Testis (tissue), 3 donors: ENCODE measurements around the gene PRRG1. TPM values are rescaled to one million over a fixed set of nuclear protein-coding genes. Genes with fewer than 3 reads are reported as not detected.
A peak's percentile ranks its signal among the peaks of the same experiment; 100 is the strongest.

Source experiments
- DNase-seq: peaks from one replicate; pipeline ENCODE4 v3.0.0-alpha.2; 2019
- H3K27ac ChIP-seq, 2 donors: fragments of 200-600 bp; sonication (generic); one replicate each; pipeline ENCODE4 v1.5.1; 2019
- H3K27me3 ChIP-seq: fragments of 200-600 bp; sonication (generic); one replicate; pipeline ENCODE4 v1.5.1; 2019
- H3K36me3 ChIP-seq: fragments of 200-600 bp; sonication (generic); one replicate; pipeline ENCODE4 v1.5.1; 2017; ENCODE audit warnings: low read depth; ENCODE audit errors: missing control alignments
- H3K4me1 ChIP-seq: fragments of 200-600 bp; sonication (generic); one replicate; pipeline ENCODE4 v1.5.1; 2019
- H3K4me3 ChIP-seq, 2 donors: fragments of 200-600 bp; sonication (generic); one replicate each; pipeline ENCODE4 v1.5.1; 2017 to 2019
- H3K9me3 ChIP-seq: fragments of 200-600 bp; sonication (generic); one replicate; pipeline ENCODE4 v1.5.1; 2017
- POLR2A ChIP-seq: fragments of 450-650 bp; IDR thresholded peaks from one replicate; pipeline ENCODE4 v1.6.1; 2017; ENCODE audit warnings: antibody characterized with exemption, mild to moderate bottlenecking, moderate library complexity
- WGBS, 2 donors: methylation state at CpG; one replicate each; pipeline ENCODE4 v1.1.5; 2018; 5-methylcytosine and 5-hydroxymethylcytosine counted together
- intact Hi-C: fragments of 100-400 bp; cut with DNase I; formaldehyde crosslinking; loops from one replicate; pipeline ENCODE4 v1.15.1; 2023; ENCODE audit warnings: low total_unique reads
- polyA plus RNA-seq: library from polyadenylated mRNA; stranded (reverse); fragments of 350-450 nt; fragmentation: Illumina TruSeq; extraction: RNeasy Lipid Tissue Mini Kit (QIAGEN cat#74804); gene quantifications from one replicate; pipeline ENCODE4 v1.2.3, GENCODE V29; 2014; ENCODE audit warnings: low read depth, low replicate concordance; ENCODE audit not compliant: insufficient read depth
- total RNA-seq, 2 donors: library from RNA; depleted of rRNA; stranded (reverse); fragments of >200 nt; gene quantifications; one replicate each; pipeline ENCODE4 v1.2.3, GENCODE V29; 2016
- TF ChIP-seq, protein P1 (sequence below), 3 experiments: fragments of 450-650 bp in 2 of 3; fragments of 200-600 bp in 1 of 3; sonication (generic) in 1 of 3; IDR thresholded peaks; one replicate each; pipeline ENCODE4 v1.5.1; 2016 to 2019; ENCODE audit warnings: antibody characterized with exemption in 3 of 3, mild to moderate bottlenecking in 2 of 3, moderate library complexity in 1 of 3

Gene PRRG1
- total and polyA plus RNA-seq, 3 donors from 2014 or later: 3.1 to 4.9 (median 3.3) TPM

- intact Hi-C loops: no loop called here
- Histone ChIP-seq H3K4me1 (no peaks in the 10 kb centered on the region), H3K36me3 (no peaks in the 10 kb centered on the region), H3K27me3 (no peaks in the 10 kb centered on the region), H3K9me3 (no peaks in the 10 kb centered on the region), H3K4me3 (peak overlapping the region; percentile 57 to 66), H3K27ac (peak overlapping the region in 1 of 2 donors; percentile 72)
- WGBS, 2 donors: 0 to 8% methylated on average over 2 to 5 of the region's 8 CpGs
- DNase-seq: no peak
- TF ChIP-seq, protein P1, sequence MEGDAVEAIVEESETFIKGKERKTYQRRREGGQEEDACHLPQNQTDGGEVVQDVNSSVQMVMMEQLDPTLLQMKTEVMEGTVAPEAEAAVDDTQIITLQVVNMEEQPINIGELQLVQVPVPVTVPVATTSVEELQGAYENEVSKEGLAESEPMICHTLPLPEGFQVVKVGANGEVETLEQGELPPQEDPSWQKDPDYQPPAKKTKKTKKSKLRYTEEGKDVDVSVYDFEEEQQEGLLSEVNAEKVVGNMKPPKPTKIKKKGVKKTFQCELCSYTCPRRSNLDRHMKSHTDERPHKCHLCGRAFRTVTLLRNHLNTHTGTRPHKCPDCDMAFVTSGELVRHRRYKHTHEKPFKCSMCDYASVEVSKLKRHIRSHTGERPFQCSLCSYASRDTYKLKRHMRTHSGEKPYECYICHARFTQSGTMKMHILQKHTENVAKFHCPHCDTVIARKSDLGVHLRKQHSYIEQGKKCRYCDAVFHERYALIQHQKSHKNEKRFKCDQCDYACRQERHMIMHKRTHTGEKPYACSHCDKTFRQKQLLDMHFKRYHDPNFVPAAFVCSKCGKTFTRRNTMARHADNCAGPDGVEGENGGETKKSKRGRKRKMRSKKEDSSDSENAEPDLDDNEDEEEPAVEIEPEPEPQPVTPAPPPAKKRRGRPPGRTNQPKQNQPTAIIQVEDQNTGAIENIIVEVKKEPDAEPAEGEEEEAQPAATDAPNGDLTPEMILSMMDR (IDR thresholded peaks at IDR 0.05): no peak
- TF ChIP-seq POLR2A: no peak
Measured at GRCh38 chrX:37350034-37350365, 836 bp downstream of the PRRG1 start.

- TF ChIP-seq, protein P1 (IDR thresholded peaks at IDR 0.05): no peak
- TF ChIP-seq POLR2A: no peak
- intact Hi-C loops: no loop called here
- DNase-seq: no peak
- Histone ChIP-seq H3K27ac (no peak overlapping the region), H3K36me3 (no peaks in the 10 kb centered on the region), H3K9me3 (no peaks in the 10 kb centered on the region), H3K27me3 (no peaks in the 10 kb centered on the region), H3K4me3 (no peak overlapping the region), H3K4me1 (no peaks in the 10 kb centered on the region)
- WGBS, 2 donors: 88 to 100% methylated on average over 2 of the region's 2 CpGs
Measured at GRCh38 chrX:37353646-37354045, 4.5 kb downstream of the PRRG1 start.

GRCh38 chrX:37357436-37357835, 8.3 kb downstream of the PRRG1 start:
- no peak overlapping the region for H3K27ac ChIP-seq
- intact Hi-C loops: no loop called here
- TF ChIP-seq, protein P1 (IDR thresholded peaks at IDR 0.05): no peak
- TF ChIP-seq POLR2A: no peak
- H3K4me1 ChIP-seq: no peaks in the 10 kb centered on the region
- H3K36me3 ChIP-seq: no peaks in the 10 kb centered on the region
- 93 to 98% methylated on average over 3 of the region's 3 CpGs for WGBS, 2 donors
- no peaks in the 10 kb centered on the region for H3K27me3 ChIP-seq
- no peak overlapping the region for H3K4me3 ChIP-seq
- no peaks in the 10 kb centered on the region for H3K9me3 ChIP-seq
- DNase-seq: no peak

DNA sequence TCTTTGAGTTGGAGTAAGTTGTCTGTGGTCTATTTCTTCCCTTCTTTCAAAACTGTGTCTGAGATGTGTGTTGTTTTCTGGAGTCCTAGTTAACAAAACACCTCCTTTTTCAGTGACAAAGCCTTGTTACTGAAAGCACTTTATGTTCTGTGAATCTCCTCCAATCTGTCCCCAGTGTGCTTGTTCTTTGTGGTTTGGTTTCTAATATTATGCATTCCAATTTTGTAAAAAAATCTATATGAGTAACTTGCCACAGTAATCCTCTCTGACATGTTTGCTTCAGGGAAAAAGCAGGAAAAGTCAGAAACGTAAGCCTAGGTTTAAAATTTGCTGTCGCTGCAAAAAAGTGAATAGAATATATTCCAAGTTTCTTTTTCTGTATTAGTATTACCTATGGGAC, 12.4 kb downstream of the PRRG1 start:
- Histone ChIP-seq H3K4me1 (no peaks in the 10 kb centered on the region), H3K9me3 (no peaks in the 10 kb centered on the region), H3K27me3 (no peaks in the 10 kb centered on the region), H3K4me3 (no peak overlapping the region), H3K27ac (no peak overlapping the region), H3K36me3 (no peaks in the 10 kb centered on the region)
- intact Hi-C loops: no loop called here
- TF ChIP-seq POLR2A: no peak
- TF ChIP-seq, protein P1 (IDR thresholded peaks at IDR 0.05): no peak
- 61 to 75% methylated on average over 2 of the region's 2 CpGs for WGBS, 2 donors
- DNase-seq: no peak

GRCh38 chrX:37364666-37365065, 15.5 kb downstream of the PRRG1 start:
- no peaks in the 10 kb centered on the region for H3K36me3 ChIP-seq
- no peak overlapping the region for H3K27ac ChIP-seq
- no peak overlapping the region for H3K4me3 ChIP-seq
- no peaks in the 10 kb centered on the region for H3K27me3 ChIP-seq
- intact Hi-C loops: no loop called here
- WGBS, 2 donors: 86 to 92% methylated on average over 3 of the region's 3 CpGs
- H3K9me3 ChIP-seq: no peaks in the 10 kb centered on the region
- H3K4me1 ChIP-seq: no peaks in the 10 kb centered on the region
- no peak for DNase-seq
- TF ChIP-seq, protein P1 (IDR thresholded peaks at IDR 0.05): no peak
- TF ChIP-seq POLR2A: no peak
